Left ventricle myocardium superior (tissue), 1 donor: ENCODE measurements around the gene CCER1. TPM values are rescaled to one million over a fixed set of nuclear protein-coding genes. Genes with fewer than 3 reads are reported as not detected.
A peak's percentile ranks its signal among the peaks of the same experiment; 100 is the strongest.
"Not testable (repeated sequence)": the region's sequence is repeated elsewhere in the genome, so short reads cannot be mapped to it uniquely, and the experiment has no call there.

ENCODE experiments used
- ATAC-seq: fragments of 200-7000 bp; cut with Tn5 transposase; one replicate; pipeline ENCODE4 v1.9.1; 2020; ENCODE audit warnings: mild to moderate bottlenecking, moderate library complexity
- DNase-seq: peaks from one replicate; pipeline ENCODE4 v3.0.0-alpha.2; 2020
- intact Hi-C: fragments of 100-400 bp; cut with micrococcal nuclease; formaldehyde crosslinking; loops from one replicate; pipeline ENCODE4 v1.11.0; 2022
- long read RNA-seq: library from polyadenylated mRNA; unstranded; transcript quantifications from one replicate; pipeline ENCODE4 v2.0.0, GENCODE V29; 2021
- total RNA-seq: library from RNA; stranded (reverse); fragmentation: NEBNext Ultra II Directional; extraction: Animal tissue kit (Norgen Biotek cat#: 25700); gene quantifications from one replicate; pipeline ENCODE4 v1.2.1, GENCODE V29; 2021
- donor health status: DM: no; HTN: yes; CAD: no; lungs with severe emphysema.

The CCER1 gene, protein sequence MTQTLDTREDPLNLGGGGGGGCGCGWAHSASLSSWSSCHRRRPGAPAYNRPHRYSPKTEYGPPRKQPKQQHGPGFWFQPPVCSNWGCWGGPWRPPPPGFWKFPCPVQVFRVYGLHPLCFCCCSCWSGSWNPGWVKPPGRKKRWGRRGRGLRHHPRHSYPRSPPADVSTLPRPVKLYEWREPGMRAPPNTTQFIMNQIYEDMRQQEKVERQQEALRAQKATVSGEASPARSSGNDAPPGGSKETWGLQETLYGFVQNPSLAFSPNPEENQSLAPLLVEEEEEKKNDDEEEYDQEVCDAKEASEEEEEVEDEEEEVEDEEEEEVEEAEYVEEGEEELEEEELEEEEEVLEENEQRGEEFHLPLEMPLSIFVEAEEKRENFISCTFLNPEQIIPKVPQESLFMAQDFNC
- total RNA-seq: not detected
- long read RNA-seq: 0 reads

GRCh38 chr12:90954921-90955320 is at the start of gene CCER1:
TSS of gene CCER1 (minus strand) at chr12:90955176. CDS start at chr12:90954742, 434 bp downstream.
- intact Hi-C loops: no loop called here
- ATAC-seq (no peak), DNase-seq (no peak)

DNA sequence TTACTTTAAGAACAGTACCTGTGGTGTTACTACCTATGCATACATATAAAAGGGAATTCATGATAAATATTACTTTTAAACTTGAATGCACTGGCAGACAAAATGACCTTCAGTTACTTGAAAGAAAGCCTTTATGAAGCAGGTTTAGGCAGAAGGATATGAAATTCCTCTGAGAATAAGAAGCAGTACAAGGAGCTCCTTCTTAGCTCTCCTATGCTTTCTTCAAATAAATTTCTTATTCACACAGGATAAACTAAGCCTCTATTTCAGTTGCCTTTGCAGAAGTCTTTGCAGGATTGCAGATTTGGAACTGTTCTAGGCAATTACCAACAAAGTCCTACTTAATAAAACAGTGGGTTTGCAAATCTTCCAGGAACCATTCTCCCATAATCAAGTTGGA is 48.8 kb upstream of the CCER1 start:
- intact Hi-C loops: no loop called here
- ATAC-seq: no peak

GRCh38 chr12:91001306-91001705 is 46.3 kb upstream of the CCER1 start:
- no peak for DNase-seq
- intact Hi-C loops: no loop called here
- no peak for ATAC-seq

More for the DNA sequence above, 48.8 kb upstream of the CCER1 start:
- no peak for DNase-seq

DNA sequence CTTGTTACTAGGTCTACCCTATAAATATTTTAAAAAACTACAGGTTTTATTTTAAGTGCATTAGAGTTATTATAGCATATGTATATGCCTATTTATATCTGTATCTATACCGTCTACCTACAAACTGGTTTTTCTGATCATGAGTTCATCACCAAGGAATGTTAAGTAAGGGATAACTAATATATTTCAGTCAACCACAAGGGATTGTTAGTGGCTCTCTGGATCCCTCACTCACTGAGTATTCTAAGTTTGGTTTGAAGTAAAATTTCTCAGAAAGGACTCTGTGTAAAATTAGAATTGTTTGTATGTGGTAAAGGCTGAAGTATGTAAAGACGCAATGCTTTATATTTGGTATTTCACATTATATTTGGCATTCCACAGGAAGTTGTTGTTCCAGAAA is 45.0 kb upstream of the CCER1 start:
- intact Hi-C loops: no loop called here
- DNase-seq (no peak), ATAC-seq (no peak)

DNA sequence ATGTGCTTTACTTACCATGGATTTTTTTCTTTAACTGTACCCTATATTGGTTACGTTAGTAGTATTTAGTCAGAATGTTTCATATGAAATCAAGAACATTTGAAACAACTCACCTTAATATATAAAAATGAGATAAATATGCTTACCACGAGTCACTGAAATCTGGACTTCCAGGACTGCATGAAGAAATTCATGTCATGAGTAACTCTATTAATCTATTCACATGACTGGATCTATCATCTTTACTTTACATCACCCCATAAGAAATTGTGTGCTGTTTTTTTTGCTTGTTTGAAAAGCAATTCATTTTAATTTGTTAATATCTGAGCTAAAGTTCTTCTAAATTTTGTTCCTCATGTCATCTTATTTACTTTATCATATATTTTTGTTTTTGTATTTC is 44.6 kb upstream of the CCER1 start:
- no peak for DNase-seq
- no peak for ATAC-seq
- intact Hi-C loops: no loop called here

- intact Hi-C loops: no loop called here
- DNase-seq (no peak), ATAC-seq (no peak)
Measured at GRCh38 chr12:90995010-90995409, 40.0 kb upstream of the CCER1 start.

- DNase-seq (no peak), ATAC-seq (no peak)
- intact Hi-C loops: no loop called here
Measured at GRCh38 chr12:90991952-90992465, 37.0 kb upstream of the CCER1 start.

GRCh38 chr12:90990611-90991010 is 35.6 kb upstream of the CCER1 start:
- ATAC-seq (no peak), DNase-seq (no peak)
- intact Hi-C loops: no loop called here

DNA sequence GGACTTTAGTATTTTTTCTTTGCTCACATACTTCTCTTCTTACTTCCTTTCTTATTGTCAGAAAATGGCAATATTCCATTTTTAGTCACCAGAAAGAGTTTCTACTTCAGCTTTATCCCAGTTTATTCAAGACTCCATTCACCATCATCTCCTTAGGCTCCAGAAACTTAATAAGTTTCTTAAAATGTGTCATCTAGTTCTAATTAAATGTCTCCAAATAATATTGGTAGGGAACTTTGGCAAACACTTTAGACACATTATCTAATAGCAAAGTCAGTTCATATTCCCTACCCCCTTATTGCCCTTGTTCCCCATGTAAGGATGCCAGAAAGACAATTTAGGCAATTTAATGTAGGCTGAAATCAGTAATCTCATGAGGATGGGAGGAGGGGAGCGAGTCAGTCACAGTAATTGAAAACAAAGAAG is 34.7 kb upstream of the CCER1 start:
- no peak for DNase-seq
- intact Hi-C loops: no loop called here
- ATAC-seq: peak; percentile 97

- no peak for ATAC-seq
- DNase-seq: no peak
- intact Hi-C loops: no loop called here
Measured at GRCh38 chr12:90987520-90987919, 32.5 kb upstream of the CCER1 start.

DNA sequence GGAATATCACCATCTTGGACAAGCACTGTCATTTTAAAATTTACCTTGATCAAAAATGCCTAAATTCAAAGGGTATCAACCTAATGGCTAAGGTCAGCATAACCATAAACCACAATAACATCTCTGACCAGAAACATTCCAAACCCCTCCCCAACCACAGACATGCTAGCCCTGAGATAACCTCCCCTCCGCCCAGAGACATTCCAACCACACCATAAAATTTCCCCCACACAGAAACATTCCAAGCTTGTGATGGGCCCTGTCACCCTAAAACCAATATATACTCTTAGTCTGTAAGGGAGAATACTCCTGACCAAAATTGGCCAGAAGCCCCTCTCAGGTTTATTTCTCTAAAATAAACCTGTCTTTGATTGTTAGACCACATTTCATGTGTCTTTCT is 32.1 kb upstream of the CCER1 start:
- no peak for ATAC-seq
- intact Hi-C loops: no loop called here
- DNase-seq: no peak

DNA sequence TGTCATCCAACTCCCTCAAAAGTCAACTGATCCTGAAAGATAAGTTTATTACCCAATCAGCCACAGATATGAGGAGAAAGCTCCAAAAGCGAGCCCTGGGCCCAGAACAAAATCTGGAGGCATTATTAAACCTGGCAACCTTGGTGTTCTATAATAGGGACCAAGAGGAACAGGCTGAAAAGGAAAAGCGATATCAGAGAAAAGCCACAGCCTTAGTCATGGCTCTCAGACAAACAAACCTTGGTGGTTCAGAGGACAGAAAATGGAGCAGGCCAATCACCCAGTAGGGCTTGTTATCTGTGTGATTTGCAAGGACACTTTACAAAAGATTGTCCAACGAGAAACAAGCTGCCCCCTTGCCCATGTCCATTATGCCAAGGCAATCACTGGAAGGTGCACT is 30.4 kb upstream of the CCER1 start:
- ATAC-seq, DNase-seq, intact Hi-C loops: not testable (repeated sequence)

DNA sequence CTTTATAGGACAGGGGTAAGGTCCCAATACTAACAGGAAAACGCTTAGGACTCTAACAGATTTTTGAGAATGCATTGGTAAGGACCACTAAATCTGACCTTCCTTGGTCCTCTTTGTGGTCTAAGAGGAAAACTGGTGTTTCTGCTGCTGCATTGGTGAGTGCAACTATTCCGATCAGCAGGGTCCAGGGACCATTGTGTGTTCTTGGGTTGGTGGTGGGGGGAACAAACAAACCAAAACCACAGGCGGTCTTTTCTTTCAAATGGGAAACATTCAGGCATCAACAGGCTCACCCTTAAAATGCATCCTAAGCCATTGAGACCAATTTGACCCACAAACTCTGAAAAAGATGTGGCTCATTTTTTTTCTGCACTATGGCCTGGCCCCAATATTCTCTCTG is 29.1 kb upstream of the CCER1 start:
- intact Hi-C loops: no loop called here

DNA sequence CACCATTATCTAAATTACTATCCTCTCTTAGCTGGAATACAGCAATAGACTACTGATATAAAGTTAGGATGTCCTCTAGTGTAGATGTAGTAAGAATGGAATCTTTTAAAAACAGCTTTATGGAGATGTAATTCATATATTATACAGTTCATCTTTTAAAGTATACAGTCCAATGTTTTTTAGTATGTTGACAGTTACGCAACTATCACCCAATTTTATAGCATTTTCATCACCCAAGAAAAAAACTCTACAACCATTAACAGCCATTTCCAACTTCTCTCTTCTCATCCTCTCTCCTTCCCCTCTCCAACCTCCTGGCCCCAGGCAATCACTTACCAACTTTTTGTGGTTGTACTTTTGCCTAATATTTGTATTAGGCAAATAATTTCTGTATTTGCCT is 27.2 kb upstream of the CCER1 start:
- intact Hi-C loops: no loop called here
- DNase-seq (no peak), ATAC-seq (no peak)

More for the DNA sequence above, 29.1 kb upstream of the CCER1 start:
- DNase-seq (no peak), ATAC-seq (no peak)

DNA sequence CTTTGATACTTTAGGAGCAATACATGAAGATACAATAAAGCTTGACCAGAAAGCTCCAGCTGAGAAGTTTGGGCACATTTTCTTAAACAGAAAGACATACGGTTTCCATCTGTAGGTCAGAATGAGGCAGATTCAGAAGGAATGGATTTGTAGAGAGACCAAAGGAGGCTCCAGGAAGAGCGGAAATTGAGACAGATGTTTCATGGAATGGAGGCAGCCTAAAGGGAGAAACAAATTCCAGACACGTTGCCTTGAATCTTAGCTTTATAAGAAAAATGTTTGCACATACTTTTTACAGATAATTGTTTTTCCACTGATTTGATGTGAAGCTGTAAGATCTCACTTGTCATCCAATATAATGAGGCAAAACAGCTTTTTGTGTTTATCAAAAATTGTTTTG is 25.0 kb upstream of the CCER1 start:
- ATAC-seq (peak; percentile 80), DNase-seq (no peak)
- intact Hi-C loops: loop anchor here (10.0 kb wide), 1 partner anchor 375 kb away; no protein-coding TSS in a partner anchor

DNA sequence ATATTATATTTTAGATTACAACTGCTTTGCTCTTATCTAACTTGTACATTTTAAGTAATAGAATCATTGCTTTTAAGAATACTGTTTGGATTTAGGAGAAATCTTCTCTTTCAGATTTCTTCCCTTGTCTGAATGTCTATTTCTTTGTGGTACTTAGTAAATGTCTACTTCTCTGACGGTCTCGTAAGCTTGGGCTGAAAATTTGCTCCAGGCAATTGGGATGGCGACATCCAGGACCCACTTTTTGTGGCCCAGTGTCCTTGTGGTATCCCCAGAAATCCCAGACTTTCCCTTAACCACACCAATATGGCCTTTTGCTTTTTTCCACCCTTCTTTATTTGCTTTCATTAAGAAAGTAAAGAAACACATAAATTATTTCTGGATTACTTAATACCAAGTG is 24.0 kb upstream of the CCER1 start:
- no peak for ATAC-seq
- DNase-seq: no peak
- intact Hi-C loops: loop anchor here (10.0 kb wide), 1 partner anchor 376 kb away; no protein-coding TSS in a partner anchor

GRCh38 chr12:90978117-90978770 is 23.3 kb upstream of the CCER1 start:
- ATAC-seq (peak; percentile 82), DNase-seq (no peak)
- intact Hi-C loops: loop anchor here (10.0 kb wide), 1 partner anchor 377 kb away; no protein-coding TSS in a partner anchor

- no peak for DNase-seq
- intact Hi-C loops: loop anchor here (10.0 kb wide), 1 partner anchor 378 kb away; no protein-coding TSS in a partner anchor
Measured at GRCh38 chr12:90977224-90977623, 22.2 kb upstream of the CCER1 start.

GRCh38 chr12:90974286-90974685 is 19.3 kb upstream of the CCER1 start:
- ATAC-seq (no peak), DNase-seq (no peak)
- intact Hi-C loops: loop anchor here (10.0 kb wide), 1 partner anchor 381 kb away; no protein-coding TSS in a partner anchor

More at GRCh38 chr12:90977224-90977623, 22.2 kb upstream of the CCER1 start:
- ATAC-seq: peak; percentile 48

- no peak for DNase-seq
- intact Hi-C loops: loop anchor here (10.0 kb wide), 1 partner anchor 383 kb away; no protein-coding TSS in a partner anchor
- no peak for ATAC-seq
Measured at GRCh38 chr12:90972226-90972625, 17.2 kb upstream of the CCER1 start.
